GM12892 (cell line): ENCODE measurements around the gene VEGFB. TPM values are rescaled to one million over a fixed set of nuclear protein-coding genes. Genes with fewer than 3 reads are reported as not detected.

ENCODE experiments used
- DNase-seq: peaks from one replicate; pipeline ENCODE4 v3.0.0; 2011; ENCODE audit not compliant: insufficient read length
- FAIRE-seq: peaks from 2 replicates; lab custom pipeline; 2011; peaks lifted over from hg19 to GRCh38; lab: Jason Lieb, UNC
- POLR2A ChIP-seq: IDR thresholded peaks from 2 replicates; pipeline ENCODE4 v1.6.1; 2011; ENCODE audit warnings: low read depth, low read length, control low read depth
- POLR2AphosphoS5 ChIP-seq: IDR thresholded peaks from 2 replicates; pipeline ENCODE4 v1.6.1; 2011; ENCODE audit warnings: low read depth, low read length, control low read depth
- TAF1 ChIP-seq: IDR thresholded peaks from 2 replicates; pipeline ENCODE4 v1.6.1; 2011; ENCODE audit warnings: low read depth, mild to moderate bottlenecking, control low read depth, low read length, borderline replicate concordance
- polyA plus RNA-seq: library from polyadenylated mRNA; unstranded; fragments of >200 nt; gene quantifications from one replicate; pipeline ENCODE4 v1.2.1, GENCODE V29; 2012; ENCODE audit warnings: missing spikeins, inconsistent platforms; ENCODE audit not compliant: missing spikeins

The VEGFB gene
- 72.9 TPM for polyA plus RNA-seq

GRCh38 chr11:64233913-64234586, at the start of gene VEGFB:
TSS of gene VEGFB (plus strand) at chr11:64234584. CDS start at chr11:64234834, 250 bp downstream.
- DNase-seq (peak; percentile 78), FAIRE-seq (peak; percentile 94)
- no peak for TF ChIP-seq POLR2AphosphoS5
- no peak; the same call in 1 of the 2 replicates for TF ChIP-seq POLR2A
- TF ChIP-seq TAF1 = no peak

GRCh38 chr11:64185175-64185692, 49.1 kb upstream of the VEGFB start:
- FAIRE-seq = peak; percentile 53
- TF ChIP-seq POLR2AphosphoS5 = peak; percentile 94
- TF ChIP-seq POLR2A = peak; percentile 95
- TF ChIP-seq TAF1 = peak; percentile 94
- DNase-seq = peak; percentile 55

GRCh38 chr11:64185693-64186491, 48.5 kb upstream of the VEGFB start, which contains the start of gene STIP1:
TSS of gene STIP1 (plus strand) at chr11:64186171. CDS start at chr11:64186262, 91 bp downstream.
- peak; percentile 98 for FAIRE-seq
- TF ChIP-seq TAF1 (peak; percentile 91), POLR2A (no peak), POLR2AphosphoS5 (no peak; the same call in 1 of the 2 replicates)
- DNase-seq = peak; percentile 96

- FAIRE-seq (no peak), DNase-seq (no peak)
- TF ChIP-seq POLR2A = no peak
- TF ChIP-seq TAF1 = no peak
These were observed 47.8 kb upstream of the VEGFB start for GRCh38 chr11:64186492-64187165.

GRCh38 chr11:64192434-64192833, 42.0 kb upstream of the VEGFB start:
- no peak for DNase-seq
- FAIRE-seq = no peak
- no peak for TF ChIP-seq POLR2A
- TF ChIP-seq TAF1 = no peak
- TF ChIP-seq POLR2AphosphoS5 = no peak

GRCh38 chr11:64196626-64197025, 37.8 kb upstream of the VEGFB start:
- no peak for TF ChIP-seq POLR2A
- no peak for TF ChIP-seq POLR2AphosphoS5
- no peak for TF ChIP-seq TAF1
- no peak for DNase-seq
- FAIRE-seq = no peak

- no peak for FAIRE-seq
- TF ChIP-seq TAF1 = no peak
- no peak for TF ChIP-seq POLR2AphosphoS5
- TF ChIP-seq POLR2A = no peak
- DNase-seq = no peak
These were observed 35.9 kb upstream of the VEGFB start for GRCh38 chr11:64198511-64198910.

GRCh38 chr11:64201543-64201942, 32.8 kb upstream of the VEGFB start:
- TF ChIP-seq TAF1 (no peak), POLR2A (no peak), POLR2AphosphoS5 (no peak)
- FAIRE-seq = no peak

GRCh38 chr11:64202992-64203391, 31.4 kb upstream of the VEGFB start:
- DNase-seq = no peak
- no peak for FAIRE-seq
- TF ChIP-seq TAF1 (no peak), POLR2A (no peak), POLR2AphosphoS5 (no peak)

More at GRCh38 chr11:64201543-64201942, 32.8 kb upstream of the VEGFB start:
- DNase-seq = no peak

GRCh38 chr11:64203421-64204079, 30.8 kb upstream of the VEGFB start:
- TF ChIP-seq POLR2A (no peak), TAF1 (no peak), POLR2AphosphoS5 (no peak)
- DNase-seq (no peak), FAIRE-seq (no peak)
